ENCODE data around the gene GLB1L. TPM values are rescaled to one million over a fixed set of nuclear protein-coding genes. Genes with fewer than 3 reads are reported as not detected.
A peak's percentile ranks its signal among the peaks of the same experiment; 100 is the strongest.

Gene GLB1L
- polyA plus RNA-seq, 1 of the 3 experiments (the other 2 are of a cell fraction) = 11.7 TPM

DNA sequence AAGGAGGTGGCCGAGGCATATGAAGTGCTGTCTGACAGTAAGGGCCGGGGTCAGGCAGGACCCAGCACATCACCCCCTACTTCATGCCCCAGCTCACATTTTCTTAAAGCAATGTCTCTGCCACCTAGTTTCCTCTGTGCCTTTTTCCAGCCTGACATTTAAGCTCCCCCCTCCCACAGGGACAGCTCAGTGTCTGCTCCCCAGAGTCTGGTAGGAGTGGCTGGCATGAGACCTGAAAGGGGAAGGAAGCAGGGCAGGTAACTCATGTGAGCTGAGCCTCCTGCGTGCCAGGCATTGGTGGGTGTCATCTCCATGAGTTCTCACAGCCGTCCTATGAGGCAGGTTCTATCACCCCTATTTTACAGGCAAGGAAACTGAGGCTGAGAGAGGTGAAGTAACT, 35.4 kb upstream of the GLB1L start:
- no peak overlapping the region for H3K9ac ChIP-seq
- 94% methylated on average over 4 of the region's 4 CpGs for WGBS (ENCODE audit: low lambda C conversion rate)
- no peaks in the 10 kb centered on the region for H3K27me3 ChIP-seq (ENCODE audit: insufficient read depth)
- no peaks in the 10 kb centered on the region for H3K9me2 ChIP-seq
- H3K4me2 ChIP-seq = peak overlapping the region; percentile 95; the same call in 1 of the 2 replicates
- no peak overlapping the region for H3K27ac ChIP-seq (ENCODE audit: low read depth in 2 of 2, low read length in 1 of 2)
- POLR2A ChIA-PET = no interaction called here
- no peak overlapping the region; a peak in 1 of 4 replicates for H3K4me3 ChIP-seq (ENCODE audit: low read depth in 2 of 2, low read length in 1 of 2)
- no peak for DNase-seq
- H3F3A ChIP-seq (replicated peaks; ENCODE audit: insufficient read depth) = peaks cover 12% of the 10 kb centered on the region
- H4K20me1 ChIP-seq (ENCODE audit: insufficient read depth) = no peaks in the 10 kb centered on the region
- TF ChIP-seq NFIC (IDR thresholded peaks at IDR 0.05; ENCODE audit: borderline replicate concordance) (no peak), FOXM1 (IDR thresholded peaks at IDR 0.05; ENCODE audit: low read depth) (no peak), YY1 (IDR thresholded peaks at IDR 0.05; ENCODE audit: low read depth) (no peak), EP300 (IDR thresholded peaks at IDR 0.05; ENCODE audit: borderline replicate concordance in 1 of 2, low read depth in 1 of 2, low read length in 1 of 2) (no peak), RFX5 (IDR thresholded peaks at IDR 0.05; ENCODE audit: low read length) (no peak), SIN3A (IDR thresholded peaks at IDR 0.05; ENCODE audit: borderline replicate concordance, low read depth, low read length) (no peak), RAD21 (IDR thresholded peaks at IDR 0.05; ENCODE audit: low read length) (no peak), GABPA (IDR thresholded peaks at IDR 0.05; ENCODE audit: low read depth) (no peak), ELF1 (IDR thresholded peaks at IDR 0.05) (no peak), POLR2AphosphoS5 (IDR thresholded peaks at IDR 0.05; ENCODE audit: low read depth, low read length) (no peak), FOXJ3 (CRISPR knock-in tag; IDR thresholded peaks at IDR 0.05) (no peak), GATA2 (CRISPR knock-in tag; IDR thresholded peaks at IDR 0.05) (no peak), EZH2phosphoT487 (IDR thresholded peaks at IDR 0.05; ENCODE audit: borderline replicate concordance, low read depth) (no peak)
- TF ChIP-seq, protein P1, sequence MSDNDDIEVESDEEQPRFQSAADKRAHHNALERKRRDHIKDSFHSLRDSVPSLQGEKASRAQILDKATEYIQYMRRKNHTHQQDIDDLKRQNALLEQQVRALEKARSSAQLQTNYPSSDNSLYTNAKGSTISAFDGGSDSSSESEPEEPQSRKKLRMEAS (IDR thresholded peaks at IDR 0.05; ENCODE audit: low read depth) = no peak
- TF ChIP-seq, protein P2, sequence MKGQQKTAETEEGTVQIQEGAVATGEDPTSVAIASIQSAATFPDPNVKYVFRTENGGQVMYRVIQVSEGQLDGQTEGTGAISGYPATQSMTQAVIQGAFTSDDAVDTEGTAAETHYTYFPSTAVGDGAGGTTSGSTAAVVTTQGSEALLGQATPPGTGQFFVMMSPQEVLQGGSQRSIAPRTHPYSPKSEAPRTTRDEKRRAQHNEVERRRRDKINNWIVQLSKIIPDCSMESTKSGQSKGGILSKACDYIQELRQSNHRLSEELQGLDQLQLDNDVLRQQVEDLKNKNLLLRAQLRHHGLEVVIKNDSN (IDR thresholded peaks at IDR 0.05; ENCODE audit: borderline replicate concordance, low read depth) = no peak
- H3K79me2 ChIP-seq (ENCODE audit: insufficient read depth) = peaks cover 9% of the 10 kb centered on the region; the same call in 1 of the 2 replicates
- H3K4me1 ChIP-seq (ENCODE audit: control insufficient read depth in 1 of 2, insufficient read depth in 2 of 2, low read depth in 1 of 2, low read length in 1 of 2) = peaks cover 17 to 24% of the 10 kb centered on the region in 2 experiments
- no peak overlapping the region for H2AFZ ChIP-seq (ENCODE audit: low read depth)
- H3K36me3 ChIP-seq (replicated peaks in 1 of 2; ENCODE audit: control insufficient read depth in 1 of 2, insufficient read depth in 2 of 2, low read length in 1 of 2) = peaks cover 14 to 37% of the 10 kb centered on the region in 2 experiments
- CTCF ChIA-PET = interaction anchor here (1.1 to 15.4 kb wide), 6 partner anchors 11 to 41 kb away, joined by 3 to 312 read pairs (median 33); partner anchors contain the start of genes GLB1L and STK16
- H3K9me3 ChIP-seq = no peaks in the 10 kb centered on the region

GRCh38 chr2:219279916-219280516, 34.8 kb upstream of the GLB1L start:
- Histone ChIP-seq H3K9me2 (no peaks in the 10 kb centered on the region), H3K4me2 (peak overlapping the region; percentile 95), H4K20me1 (ENCODE audit: insufficient read depth) (no peaks in the 10 kb centered on the region), H3K9me3 (no peaks in the 10 kb centered on the region), H3K27ac (ENCODE audit: low read depth in 2 of 2, low read length in 1 of 2) (peak overlapping the region; percentile 78 to 88; a peak in 3 of 4 replicates), H3K9ac (peak overlapping the region; percentile 87), H3K4me1 (ENCODE audit: control insufficient read depth in 1 of 2, insufficient read depth in 2 of 2, low read depth in 1 of 2, low read length in 1 of 2) (peaks cover 17 to 24% of the 10 kb centered on the region in 2 experiments), H3K79me2 (ENCODE audit: insufficient read depth) (peaks cover 9% of the 10 kb centered on the region; the same call in 1 of the 2 replicates), H3K4me3 (ENCODE audit: low read depth in 2 of 2, low read length in 1 of 2) (peak overlapping the region; percentile 69 to 82), H2AFZ (ENCODE audit: low read depth) (peak overlapping the region; percentile 38), H3K36me3 (replicated peaks in 1 of 2; ENCODE audit: control insufficient read depth in 1 of 2, insufficient read depth in 2 of 2, low read length in 1 of 2) (peaks cover 14 to 35% of the 10 kb centered on the region in 2 experiments), H3K27me3 (ENCODE audit: insufficient read depth) (no peaks in the 10 kb centered on the region), H3F3A (replicated peaks; ENCODE audit: insufficient read depth) (peaks cover 13% of the 10 kb centered on the region)
- WGBS (ENCODE audit: low lambda C conversion rate) = 58% methylated on average over 12 of the region's 12 CpGs
- TF ChIP-seq RCOR1 (IDR thresholded peaks at IDR 0.05; ENCODE audit: low read length) = no peak
- DNase-seq = no peak
- POLR2A ChIA-PET = interaction anchor here (1.6 to 1.7 kb wide), 2 partner anchors 15 to 61 kb away, joined by 6 read pairs; partner anchors contain the start of gene ABCB6
- CTCF ChIA-PET = interaction anchor here (1.0 to 15.4 kb wide), 9 partner anchors 12 to 250 kb away, joined by 3 to 312 read pairs (median 4); no protein-coding TSS in a partner anchor
